ENCODE measurements around the gene KANTR. TPM values are rescaled to one million over a fixed set of nuclear protein-coding genes. Genes with fewer than 3 reads are reported as not detected.
A peak's percentile ranks its signal among the peaks of the same experiment; 100 is the strongest.

KANTR gene
- total RNA-seq, 4 donors from 2014 or later: 16.2 to 81.3 (median 28.6) TPM

- Histone ChIP-seq H3K36me3 (no peaks in the 10 kb centered on the region), H3K9me3 (no peaks in the 10 kb centered on the region), H3K27ac (no peak overlapping the region), H3K4me3 (no peak overlapping the region), H3K4me1 (no peaks in the 10 kb centered on the region), H3K27me3 (no peaks in the 10 kb centered on the region)
- peak; percentile 13 to 16 for DNase-seq (ENCODE audit: low spot score in 2 of 2)
- TF ChIP-seq POLR2A (IDR thresholded peaks at IDR 0.05) (no peak), EP300 (IDR thresholded peaks at IDR 0.05) (no peak)
- 91% methylated on average over 16 of the region's 27 CpGs for WGBS
Measured at GRCh38 chrX:53077207-53078197, 16.4 kb upstream of the KANTR start.

- H3K36me3 ChIP-seq: no peaks in the 10 kb centered on the region
- H3K4me3 ChIP-seq: no peak overlapping the region
- no peak overlapping the region for H3K27ac ChIP-seq
- no peaks in the 10 kb centered on the region for H3K9me3 ChIP-seq
- H3K27me3 ChIP-seq: no peaks in the 10 kb centered on the region
- no peak for DNase-seq (ENCODE audit: low spot score in 2 of 2)
- H3K4me1 ChIP-seq: peaks cover 8% of the 10 kb centered on the region
- TF ChIP-seq CTCF (IDR thresholded peaks at IDR 0.05): no peak
- 100% methylated on average over 1 of the region's 1 CpG for WGBS
Measured at GRCh38 chrX:53078943-53079342, 15.0 kb upstream of the KANTR start.

GRCh38 chrX:53080628-53081580, 13.0 kb upstream of the KANTR start:
- H3K4me1 ChIP-seq: peaks cover 13% of the 10 kb centered on the region
- DNase-seq (ENCODE audit: low spot score in 2 of 2): peak in 1 of 2 donors; percentile 49
- no peaks in the 10 kb centered on the region for H3K9me3 ChIP-seq
- no peaks in the 10 kb centered on the region for H3K27me3 ChIP-seq
- H3K27ac ChIP-seq: peak overlapping the region; percentile 92
- no peak for TF ChIP-seq CTCF (IDR thresholded peaks at IDR 0.05)
- no peak for TF ChIP-seq EP300 (IDR thresholded peaks at IDR 0.05)
- no peak for TF ChIP-seq POLR2AphosphoS5 (IDR thresholded peaks at IDR 0.05)
- TF ChIP-seq POLR2A (IDR thresholded peaks at IDR 0.05): no peak
- 38% methylated on average over 10 of the region's 17 CpGs for WGBS
- peak overlapping the region; percentile 77 for H3K4me3 ChIP-seq
- peaks cover 14% of the 10 kb centered on the region for H3K36me3 ChIP-seq

GRCh38 chrX:53081925-53082772, 11.8 kb upstream of the KANTR start, which contains the start of gene TSPYL2:
TSPYL2 (plus strand) TSS chrX:53082367; CDS start chrX:53082499, 132 bp downstream.
- Histone ChIP-seq H3K27me3 (no peaks in the 10 kb centered on the region), H3K4me3 (peak within 1 kb of the TSS; percentile 77), H3K4me1 (peaks cover 23% of the 10 kb centered on the region), H3K27ac (peak within 1 kb of the TSS; percentile 92), H3K36me3 (peaks cover 15% of the 10 kb centered on the region), H3K9me3 (no peaks in the 10 kb centered on the region)
- DNase-seq (ENCODE audit: low spot score in 2 of 2): peak; percentile 95 to 96
- TF ChIP-seq POLR2A (IDR thresholded peaks at IDR 0.05) (peak; percentile 92 to 98), EP300 (IDR thresholded peaks at IDR 0.05) (no peak), CTCF (IDR thresholded peaks at IDR 0.05) (no peak), POLR2AphosphoS5 (IDR thresholded peaks at IDR 0.05) (peak; percentile 91 to 96 (median 93))
- WGBS: 51% methylated on average over 46 of the region's 86 CpGs
